Measurements from ENCODE around the gene GPR141. TPM values are rescaled to one million over a fixed set of nuclear protein-coding genes. Genes with fewer than 3 reads are reported as not detected.

Gene GPR141
- total and polyA plus RNA-seq, 2 donors from 2014 or later, result 3.3 TPM; not detected in 1

GRCh38 chr7:37674531-37674930, 9.0 kb upstream of the GPR141 start:
- H3K4me1 ChIP-seq (ENCODE audit: control insufficient read depth in 2 of 3, insufficient read depth in 2 of 3, low read depth in 1 of 3, low read length in 3 of 3), result no peaks in the 10 kb centered on the region
- no peak overlapping the region for H3K4me3 ChIP-seq (ENCODE audit: low read length in 3 of 3)
- FAIRE-seq, result no peak
- DNase-seq, result no peak
- H3K27ac ChIP-seq (ENCODE audit: low read depth in 2 of 2, low read length in 2 of 2), result no peak overlapping the region
- no peaks in the 10 kb centered on the region for H3K9me3 ChIP-seq (ENCODE audit: control insufficient read depth in 2 of 3, insufficient read depth in 1 of 3, low read length in 3 of 3)
- intact Hi-C loops (cut with DNase I), result no loop called here
- H3K9ac ChIP-seq (ENCODE audit: low read length in 3 of 3), result no peak overlapping the region
- no peaks in the 10 kb centered on the region for H3K36me3 ChIP-seq (ENCODE audit: control insufficient read depth in 2 of 3, insufficient read depth in 3 of 3, low read length in 3 of 3)
- TF ChIP-seq CTCF (IDR thresholded peaks at IDR 0.05; ENCODE audit: borderline replicate concordance, extremely low read depth, insufficient read depth), result no peak
- H3K27me3 ChIP-seq (ENCODE audit: control insufficient read depth, insufficient read depth, low read length), result no peaks in the 10 kb centered on the region

GRCh38 chr7:37675749-37676148, 7.8 kb upstream of the GPR141 start:
- Histone ChIP-seq H3K27me3 (ENCODE audit: control insufficient read depth, insufficient read depth, low read length) (no peaks in the 10 kb centered on the region), H3K4me1 (ENCODE audit: control insufficient read depth in 2 of 3, insufficient read depth in 2 of 3, low read depth in 1 of 3, low read length in 3 of 3) (no peaks in the 10 kb centered on the region), H3K9ac (ENCODE audit: low read length in 3 of 3) (no peak overlapping the region), H3K4me3 (ENCODE audit: low read length in 3 of 3) (no peak overlapping the region), H3K36me3 (ENCODE audit: control insufficient read depth in 2 of 3, insufficient read depth in 3 of 3, low read length in 3 of 3) (no peaks in the 10 kb centered on the region), H3K27ac (ENCODE audit: low read depth in 2 of 2, low read length in 2 of 2) (no peak overlapping the region), H3K9me3 (ENCODE audit: control insufficient read depth in 2 of 3, insufficient read depth in 1 of 3, low read length in 3 of 3) (no peaks in the 10 kb centered on the region)
- intact Hi-C loops (cut with DNase I), result no loop called here
- no peak for TF ChIP-seq CTCF (IDR thresholded peaks at IDR 0.05; ENCODE audit: borderline replicate concordance, extremely low read depth, insufficient read depth)
- FAIRE-seq (no peak), DNase-seq (no peak)

- no peak overlapping the region for H3K9ac ChIP-seq (ENCODE audit: low read length in 3 of 3)
- DNase-seq, result no peak
- no peaks in the 10 kb centered on the region for H3K4me1 ChIP-seq (ENCODE audit: control insufficient read depth in 2 of 3, insufficient read depth in 2 of 3, low read depth in 1 of 3, low read length in 3 of 3)
- TF ChIP-seq CTCF (IDR thresholded peaks at IDR 0.05; ENCODE audit: borderline replicate concordance, extremely low read depth, insufficient read depth), result no peak
- H3K4me3 ChIP-seq (ENCODE audit: low read length in 3 of 3), result no peak overlapping the region
- no peak overlapping the region for H3K27ac ChIP-seq (ENCODE audit: low read depth in 2 of 2, low read length in 2 of 2)
- FAIRE-seq, result no peak
- intact Hi-C loops (cut with DNase I), result no loop called here
- no peaks in the 10 kb centered on the region for H3K9me3 ChIP-seq (ENCODE audit: control insufficient read depth in 2 of 3, insufficient read depth in 1 of 3, low read length in 3 of 3)
- no peaks in the 10 kb centered on the region for H3K27me3 ChIP-seq (ENCODE audit: control insufficient read depth, insufficient read depth, low read length)
- H3K36me3 ChIP-seq (ENCODE audit: control insufficient read depth in 2 of 3, insufficient read depth in 3 of 3, low read length in 3 of 3), result no peaks in the 10 kb centered on the region
These were observed 1.4 kb downstream of the GPR141 start for GRCh38 chr7:37684927-37685326.
